KMS-11 (cell line): ENCODE results near the gene PDE4A.
"Not testable (repeated sequence)": the region's sequence is repeated elsewhere in the genome, so short reads cannot be mapped to it uniquely, and the experiment has no call there.

Experiments used
- H2AFZ ChIP-seq: fragments of 200-600 bp; sonication (generic); 2 replicates; pipeline ENCODE4 v1.6.1; 2016; ENCODE audit warnings: antibody characterized with exemption, mixed run types, low read depth
- H3K27ac ChIP-seq: fragments of 200-600 bp; sonication (generic); 2 replicates; pipeline ENCODE4 v1.6.1; 2016; ENCODE audit warnings: mild to moderate bottlenecking, mixed run types
- H3K27me3 ChIP-seq: fragments of 200-600 bp; sonication (generic); 2 replicates; pipeline ENCODE4 v1.6.1; 2017; ENCODE audit warnings: mild to moderate bottlenecking, low read depth, mixed run types, moderate library complexity; ENCODE audit not compliant: insufficient read depth
- H3K36me3 ChIP-seq: fragments of 200-600 bp; sonication (generic); 2 replicates; pipeline ENCODE4 v1.6.1; 2017; ENCODE audit warnings: mild to moderate bottlenecking, mixed run types; ENCODE audit not compliant: insufficient read depth
- H3K4me1 ChIP-seq: fragments of 200-600 bp; sonication (generic); 2 replicates; pipeline ENCODE4 v1.6.1; 2016; ENCODE audit warnings: mild to moderate bottlenecking, low read depth, mixed run types; ENCODE audit not compliant: poor library complexity, severe bottlenecking
- H3K4me2 ChIP-seq: fragments of 200-600 bp; sonication (generic); 2 replicates; pipeline ENCODE4 v1.7.0; 2016; ENCODE audit warnings: mild to moderate bottlenecking, mixed run types
- H3K4me3 ChIP-seq: fragments of 200-600 bp; sonication (generic); IDR thresholded peaks from 2 replicates; pipeline ENCODE4 v1.6.1; 2017; ENCODE audit warnings: low read depth, low read length, mixed read lengths; ENCODE audit not compliant: insufficient read depth
- H3K79me2 ChIP-seq: fragments of 200-600 bp; sonication (generic); 2 replicates; pipeline ENCODE4 v1.6.1; 2016; ENCODE audit warnings: low read depth, mixed run types; ENCODE audit not compliant: insufficient read depth
- H3K9ac ChIP-seq: fragments of 200-600 bp; sonication (generic); 2 replicates; pipeline ENCODE4 v1.6.1; 2016; ENCODE audit warnings: mild to moderate bottlenecking, mixed run types
- H4K20me1 ChIP-seq: fragments of 200-600 bp; sonication (generic); 2 replicates; pipeline ENCODE4 v1.6.1; 2016; ENCODE audit warnings: mild to moderate bottlenecking, mixed run types; ENCODE audit not compliant: insufficient read depth
- CTCF ChIP-seq: fragments of 200-600 bp; sonication (generic); conservative IDR thresholded peaks from 2 replicates; pipeline ENCODE4 v1.6.1; 2017; ENCODE audit warnings: low read depth, mild to moderate bottlenecking, antibody characterized with exemption, low read length, moderate library complexity, mixed read lengths

The PDE4A gene

DNA sequence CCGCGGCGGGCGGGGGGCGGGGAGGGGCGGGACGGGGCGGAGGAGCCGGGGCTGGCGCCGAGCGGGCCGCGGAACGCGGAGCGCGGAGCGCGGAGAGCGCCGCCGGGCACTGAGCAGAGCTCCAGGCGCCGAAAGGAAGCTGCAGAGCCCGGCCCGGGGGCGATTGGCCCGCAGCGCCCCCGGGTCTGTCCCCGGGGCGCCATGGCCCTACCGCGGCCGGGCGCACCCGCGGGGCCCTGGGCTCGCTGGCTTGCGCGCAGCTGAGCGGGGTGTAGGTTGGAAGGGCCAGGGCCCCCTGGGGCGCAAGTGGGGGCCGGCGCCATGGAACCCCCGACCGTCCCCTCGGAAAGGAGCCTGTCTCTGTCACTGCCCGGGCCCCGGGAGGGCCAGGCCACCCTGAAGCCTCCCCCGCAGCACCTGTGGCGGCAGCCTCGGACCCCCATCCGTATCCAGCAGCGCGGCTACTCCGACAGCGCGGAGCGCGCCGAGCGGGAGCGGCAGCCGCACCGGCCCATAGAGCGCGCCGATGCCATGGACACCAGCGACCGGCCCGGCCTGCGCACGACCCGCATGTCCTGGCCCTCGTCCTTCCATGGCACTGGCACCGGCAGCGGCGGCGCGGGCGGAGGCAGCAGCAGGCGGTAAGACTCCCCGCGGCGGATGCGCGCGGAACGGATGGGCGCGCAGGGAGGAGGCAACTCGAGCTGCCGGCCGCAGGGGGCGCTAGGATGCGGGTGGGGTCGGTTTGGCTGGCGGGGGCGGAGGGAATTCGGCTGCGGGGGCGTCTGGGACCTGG, at the start of gene PDE4A:
PDE4A (plus strand) TSS at position 95 of the 796 bp plus-strand sequence; CDS start at position 322, 227 bp downstream.
- H4K20me1 ChIP-seq, result no peaks in the 10 kb centered on the region
- peak within 1 kb of the TSS; percentile 96 for H3K9ac ChIP-seq
- H3K27ac ChIP-seq, result peak within 1 kb of the TSS; percentile 93
- peaks cover 59% of the 10 kb centered on the region for H3K4me1 ChIP-seq
- H3K36me3 ChIP-seq, result no peaks in the 10 kb centered on the region
- H3K4me3 ChIP-seq, result peak within 1 kb of the TSS; percentile 59
- peak; percentile 74; the same call in 1 of the 2 replicates for TF ChIP-seq CTCF
- peak within 1 kb of the TSS; percentile 93 for H3K4me2 ChIP-seq
- peaks cover 16% of the 10 kb centered on the region; the same call in 1 of the 2 replicates for H3K79me2 ChIP-seq
- no peaks in the 10 kb centered on the region; the same call in 1 of the 2 replicates for H3K27me3 ChIP-seq
- H2AFZ ChIP-seq, result peak within 1 kb of the TSS; percentile 67

- no peak overlapping the region for H2AFZ ChIP-seq
- H3K27me3 ChIP-seq, result no peaks in the 10 kb centered on the region
- H4K20me1 ChIP-seq, result no peaks in the 10 kb centered on the region
- H3K27ac ChIP-seq, result no peak overlapping the region
- no peaks in the 10 kb centered on the region; the same call in 1 of the 2 replicates for H3K36me3 ChIP-seq
- no peak overlapping the region for H3K9ac ChIP-seq
- H3K79me2 ChIP-seq, result no peaks in the 10 kb centered on the region
- H3K4me1 ChIP-seq, result no peaks in the 10 kb centered on the region
- no peak overlapping the region for H3K4me3 ChIP-seq
- no peak overlapping the region for H3K4me2 ChIP-seq
- no peak for TF ChIP-seq CTCF
Measured at GRCh38 chr19:10372690-10373089, 47.6 kb upstream of the PDE4A start.

DNA sequence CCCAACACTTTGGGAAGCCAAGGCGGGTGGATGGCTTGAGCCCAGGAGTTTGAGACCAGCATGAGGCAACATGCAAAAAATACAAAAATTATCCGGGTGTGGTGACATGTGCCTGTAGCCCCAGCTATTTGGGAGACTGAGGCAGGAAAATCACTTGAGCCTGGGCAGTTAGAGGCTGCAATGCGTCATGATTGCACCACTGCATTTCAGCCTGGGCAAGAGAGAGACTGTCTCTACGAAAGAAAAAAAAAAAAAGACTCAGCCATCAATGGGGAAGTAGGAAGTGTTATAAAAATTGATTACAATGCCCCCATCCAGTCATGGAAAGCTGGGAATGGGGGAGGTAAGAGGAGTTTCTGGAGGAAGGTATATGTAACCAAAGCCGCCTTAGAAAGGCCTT, 45.4 kb upstream of the PDE4A start:
- Histone ChIP-seq H3K36me3 (no peaks in the 10 kb centered on the region), H3K9ac (no peak overlapping the region), H3K4me2 (no peak overlapping the region), H3K4me1 (peaks cover 4% of the 10 kb centered on the region), H2AFZ (no peak overlapping the region), H4K20me1 (no peaks in the 10 kb centered on the region), H3K4me3 (no peak overlapping the region), H3K79me2 (peaks cover 12% of the 10 kb centered on the region; the same call in 1 of the 2 replicates), H3K27me3 (no peaks in the 10 kb centered on the region), H3K27ac (no peak overlapping the region)
- no peak for TF ChIP-seq CTCF

GRCh38 chr19:10377140-10377640, 43.1 kb upstream of the PDE4A start:
- not testable (repeated sequence) for H3K9ac ChIP-seq, H3K27me3 ChIP-seq, H3K36me3 ChIP-seq, H3K4me2 ChIP-seq, H3K27ac ChIP-seq, H2AFZ ChIP-seq, H4K20me1 ChIP-seq, H3K4me3 ChIP-seq
- peaks cover 10% of the 10 kb centered on the region for H3K4me1 ChIP-seq
- H3K79me2 ChIP-seq, result peaks cover 17% of the 10 kb centered on the region; the same call in 1 of the 2 replicates

- no peak overlapping the region for H3K27ac ChIP-seq
- no peaks in the 10 kb centered on the region for H4K20me1 ChIP-seq
- H3K4me2 ChIP-seq, result no peak overlapping the region
- H3K27me3 ChIP-seq, result no peaks in the 10 kb centered on the region
- no peak overlapping the region for H3K9ac ChIP-seq
- H3K79me2 ChIP-seq, result peaks cover 17% of the 10 kb centered on the region; the same call in 1 of the 2 replicates
- H3K4me1 ChIP-seq, result peaks cover 13% of the 10 kb centered on the region
- H3K4me3 ChIP-seq, result no peak overlapping the region
- H2AFZ ChIP-seq, result no peak overlapping the region
- TF ChIP-seq CTCF, result no peak
- no peaks in the 10 kb centered on the region for H3K36me3 ChIP-seq
Measured at GRCh38 chr19:10378124-10378523, 42.2 kb upstream of the PDE4A start.
